Subcutaneous adipose tissue (tissue), 4 donors: ENCODE measurements around the gene MAGI1. TPM values are rescaled to one million over a fixed set of nuclear protein-coding genes. Genes with fewer than 3 reads are reported as not detected.

Experiments used
- CTCF ChIP-seq: fragments of 450-650 bp; IDR thresholded peaks from one replicate; pipeline ENCODE4 v1.5.1; 2016; ENCODE audit warnings: low read depth, mild to moderate bottlenecking, control low read depth, antibody characterized with exemption, moderate library complexity
- total RNA-seq, 4 donors: library from RNA; depleted of rRNA; stranded (reverse); fragments of >200 nt; gene quantifications; one replicate each; pipeline ENCODE4 v1.1.0, GENCODE V29; 2016

MAGI1 gene
- total RNA-seq, 4 donors from 2014 or later: 15.3 to 56.9 (median 35.4) TPM

GRCh38 chr3:65572175-65572777 lies 466.4 kb downstream of the MAGI1 start:
- no peak for TF ChIP-seq CTCF

GRCh38 chr3:65569845-65570405 lies 468.8 kb downstream of the MAGI1 start:
- no peak for TF ChIP-seq CTCF

DNA sequence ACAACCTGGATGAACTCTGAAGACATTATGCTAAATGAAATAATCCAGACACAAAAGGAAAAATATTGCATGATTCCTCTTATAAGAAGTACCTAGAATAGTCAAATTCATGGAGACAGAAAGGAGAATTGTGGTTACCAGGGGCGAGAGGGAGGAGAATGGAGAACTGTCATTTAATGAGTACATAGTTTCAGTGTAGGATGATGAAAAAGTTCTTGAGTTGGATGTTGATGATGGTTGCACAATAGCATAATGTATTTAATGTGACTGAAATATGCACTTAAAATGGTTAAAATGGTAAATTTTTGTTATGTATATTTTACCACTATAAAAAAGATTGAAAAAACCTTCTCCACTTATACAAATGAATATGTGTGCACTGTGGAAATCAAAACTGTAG lies 469.6 kb downstream of the MAGI1 start:
- TF ChIP-seq CTCF: no peak

- TF ChIP-seq CTCF: no peak
Observed at GRCh38 chr3:65568497-65568896, 470.2 kb downstream of the MAGI1 start.

- no peak for TF ChIP-seq CTCF
Observed at GRCh38 chr3:65564483-65564882, 474.2 kb downstream of the MAGI1 start.

GRCh38 chr3:65563861-65564260 lies 474.9 kb downstream of the MAGI1 start:
- no peak for TF ChIP-seq CTCF

DNA sequence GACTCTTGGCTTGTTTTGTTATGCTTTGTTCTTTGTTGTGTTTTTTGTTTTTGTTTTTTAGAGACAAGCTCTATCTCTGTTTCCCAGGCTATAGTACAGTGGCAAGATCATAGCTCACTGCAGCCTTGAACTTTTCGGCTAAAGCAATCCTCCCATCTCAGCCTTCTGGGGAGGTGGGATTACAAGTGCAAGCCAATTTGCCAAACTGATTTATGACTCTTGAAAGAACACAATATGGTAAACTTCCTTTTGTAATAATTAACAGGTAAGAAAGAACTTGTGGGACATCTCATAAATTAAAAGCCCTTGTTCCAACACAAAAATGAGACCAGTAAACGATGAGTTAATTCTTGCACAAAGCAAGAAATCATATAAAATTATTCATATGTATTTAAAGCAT lies 476.3 kb downstream of the MAGI1 start:
- no peak for TF ChIP-seq CTCF
